T-helper 17 cell (primary cell): ENCODE data around the gene SCN3B. TPM values are rescaled to one million over a fixed set of nuclear protein-coding genes. Genes with fewer than 3 reads are reported as not detected.

Experiments
- ATAC-seq: fragments of 150-1000 bp; cut with Tn5 transposase; 2 replicates; pipeline ENCODE4 v1.10.0; 2021; ENCODE audit warnings: mild to moderate bottlenecking, moderate library complexity
- DNase-seq, 3 donors: peaks; one replicate each; pipeline versions ENCODE4 v3.0.0 to v3.0.0-alpha.2; 2020 to 2021
- H3K9me3 ChIP-seq: one replicate; pipeline ENCODE4 v1.7.0; 2013; ENCODE audit warnings: low read length, mild to moderate bottlenecking; ENCODE audit not compliant: control insufficient read depth, poor library complexity, severe bottlenecking
- H3K27ac Mint-ChIP-seq: one replicate; pipeline ENCODE4 v1.8.0; 2022; ENCODE audit warnings: mild to moderate bottlenecking, moderate library complexity, mixed read lengths
- H3K27me3 Mint-ChIP-seq: one replicate; pipeline ENCODE4 v1.8.0; 2022; ENCODE audit warnings: mixed read lengths
- H3K36me3 Mint-ChIP-seq: one replicate; pipeline ENCODE4 v1.8.0; 2022; ENCODE audit warnings: low read depth, mixed read lengths
- H3K4me1 Mint-ChIP-seq: one replicate; pipeline ENCODE4 v1.8.0; 2022; ENCODE audit warnings: mild to moderate bottlenecking, mixed read lengths
- H3K4me3 Mint-ChIP-seq: one replicate; pipeline ENCODE4 v1.8.0; 2022; ENCODE audit warnings: mild to moderate bottlenecking, moderate library complexity, mixed read lengths
- total RNA-seq, 4 donors: library from RNA in 2 of 4; stranded (reverse) in 2 of 4; gene quantifications; one replicate each; pipeline ENCODE4 v1.2.3 and lab custom pipeline; 2022 to 2026

SCN3B gene
- total RNA-seq, 2 donors from 2014 or later = not detected

- Mint-ChIP-seq H3K27ac (peak overlapping the region; percentile 47), H3K4me1 (peaks cover 9% of the 10 kb centered on the region), H3K4me3 (no peak overlapping the region), H3K27me3 (no peaks in the 10 kb centered on the region), H3K36me3 (peaks cover 7% of the 10 kb centered on the region)
- no peak for DNase-seq
- no peak for ATAC-seq
- H3K9me3 ChIP-seq = no peaks in the 10 kb centered on the region
These were observed 67.9 kb downstream of the SCN3B start for GRCh38 chr11:123586568-123586967.

GRCh38 chr11:123585706-123586105, 68.7 kb downstream of the SCN3B start:
- H3K4me3 Mint-ChIP-seq = no peak overlapping the region
- ATAC-seq = no peak
- no peaks in the 10 kb centered on the region for H3K27me3 Mint-ChIP-seq

GRCh38 chr11:123585206-123585605, 69.2 kb downstream of the SCN3B start:
- H3K9me3 ChIP-seq = no peaks in the 10 kb centered on the region
- Mint-ChIP-seq H3K4me3 (no peak overlapping the region), H3K4me1 (peaks cover 16% of the 10 kb centered on the region), H3K27me3 (no peaks in the 10 kb centered on the region), H3K27ac (no peak overlapping the region), H3K36me3 (peaks cover 7% of the 10 kb centered on the region)
- no peak for DNase-seq
- ATAC-seq = no peak

More at GRCh38 chr11:123585706-123586105, 68.7 kb downstream of the SCN3B start:
- H3K36me3 Mint-ChIP-seq = peaks cover 7% of the 10 kb centered on the region
- no peak for DNase-seq
- peaks cover 12% of the 10 kb centered on the region for H3K4me1 Mint-ChIP-seq
- H3K9me3 ChIP-seq = no peaks in the 10 kb centered on the region
- H3K27ac Mint-ChIP-seq = peak overlapping the region; percentile 47

GRCh38 chr11:123584737-123585136, 69.7 kb downstream of the SCN3B start:
- H3K9me3 ChIP-seq = no peaks in the 10 kb centered on the region
- no peak for ATAC-seq

GRCh38 chr11:123584186-123584585, 70.2 kb downstream of the SCN3B start:
- H3K27me3 Mint-ChIP-seq = no peaks in the 10 kb centered on the region
- no peaks in the 10 kb centered on the region for H3K9me3 ChIP-seq
- H3K36me3 Mint-ChIP-seq = peaks cover 7% of the 10 kb centered on the region
- no peak for DNase-seq
- no peak overlapping the region for H3K4me3 Mint-ChIP-seq
- H3K27ac Mint-ChIP-seq = no peak overlapping the region
- peaks cover 16% of the 10 kb centered on the region for H3K4me1 Mint-ChIP-seq
- no peak for ATAC-seq

More at GRCh38 chr11:123584737-123585136, 69.7 kb downstream of the SCN3B start:
- peaks cover 7% of the 10 kb centered on the region for H3K36me3 Mint-ChIP-seq
- H3K4me1 Mint-ChIP-seq = peaks cover 16% of the 10 kb centered on the region
- H3K4me3 Mint-ChIP-seq = no peak overlapping the region
- no peak overlapping the region for H3K27ac Mint-ChIP-seq
- no peaks in the 10 kb centered on the region for H3K27me3 Mint-ChIP-seq
- DNase-seq = no peak

- H3K27me3 Mint-ChIP-seq = no peaks in the 10 kb centered on the region
- H3K36me3 Mint-ChIP-seq = peaks cover 7% of the 10 kb centered on the region
- peaks cover 16% of the 10 kb centered on the region for H3K4me1 Mint-ChIP-seq
- H3K9me3 ChIP-seq = no peaks in the 10 kb centered on the region
- DNase-seq (no peak), ATAC-seq (no peak)
- H3K27ac Mint-ChIP-seq = no peak overlapping the region
- H3K4me3 Mint-ChIP-seq = no peak overlapping the region
These were observed 71.4 kb downstream of the SCN3B start for GRCh38 chr11:123582992-123583504.

GRCh38 chr11:123581651-123582399, 72.6 kb downstream of the SCN3B start:
- no peaks in the 10 kb centered on the region for H3K27me3 Mint-ChIP-seq
- no peak overlapping the region for H3K4me3 Mint-ChIP-seq
- ATAC-seq (no peak), DNase-seq (no peak)
- H3K36me3 Mint-ChIP-seq = peaks cover 7% of the 10 kb centered on the region
- H3K27ac Mint-ChIP-seq = no peak overlapping the region
- no peaks in the 10 kb centered on the region for H3K9me3 ChIP-seq
- peaks cover 20% of the 10 kb centered on the region for H3K4me1 Mint-ChIP-seq

- peak; percentile 49 to 60 (median 49) for DNase-seq
- Mint-ChIP-seq H3K4me1 (peaks cover 24% of the 10 kb centered on the region), H3K36me3 (peaks cover 2% of the 10 kb centered on the region), H3K27ac (peak overlapping the region; percentile 51), H3K4me3 (peak overlapping the region; percentile 15), H3K27me3 (no peaks in the 10 kb centered on the region)
- no peaks in the 10 kb centered on the region for H3K9me3 ChIP-seq
- peak; percentile 95 for ATAC-seq
These were observed 73.7 kb downstream of the SCN3B start for GRCh38 chr11:123580557-123581275.

- Mint-ChIP-seq H3K27ac (no peak overlapping the region), H3K4me1 (peaks cover 23% of the 10 kb centered on the region), H3K4me3 (no peak overlapping the region), H3K27me3 (no peaks in the 10 kb centered on the region), H3K36me3 (peaks cover 2% of the 10 kb centered on the region)
- no peaks in the 10 kb centered on the region for H3K9me3 ChIP-seq
- no peak for DNase-seq
- ATAC-seq = no peak
These were observed 74.3 kb downstream of the SCN3B start for GRCh38 chr11:123580137-123580536.

- H3K4me1 Mint-ChIP-seq = peaks cover 29% of the 10 kb centered on the region
- H3K27ac Mint-ChIP-seq = no peak overlapping the region
These were observed 75.0 kb downstream of the SCN3B start for GRCh38 chr11:123579482-123579812.

More at GRCh38 chr11:123579482-123579812, 75.0 kb downstream of the SCN3B start:
- Mint-ChIP-seq H3K36me3 (peaks cover 2% of the 10 kb centered on the region), H3K27me3 (no peaks in the 10 kb centered on the region), H3K4me3 (no peak overlapping the region)
- no peaks in the 10 kb centered on the region for H3K9me3 ChIP-seq
- no peak for DNase-seq
- ATAC-seq = no peak

Other genes with a start within 250 kb of the SCN3B start
- 10 to 100 TPM; 25.1 to 33.1 TPM for gene GRAMD1B, start 224.4 kb downstream of the SCN3B start, total RNA-seq
- 10 to 100 TPM; 11.4 to 11.5 TPM for gene ZNF202, start 87.0 kb upstream of the SCN3B start, total RNA-seq
- not detected for gene OR6X1, start 99.9 kb upstream of the SCN3B start, total RNA-seq
- gene OR6M1, start 151.7 kb upstream of the SCN3B start, total RNA-seq = not detected
- not detected for gene TMEM225, start 231.0 kb upstream of the SCN3B start, total RNA-seq
- gene OR8D4, start 247.5 kb upstream of the SCN3B start, total RNA-seq = not detected